Measurements from ENCODE around the gene DPP6. TPM values are rescaled to one million over a fixed set of nuclear protein-coding genes. Genes with fewer than 3 reads are reported as not detected.

DPP6 gene
- total RNA-seq, 4 donors from 2014 or later = 1.5 to 2.9 TPM; not detected in 2

DNA sequence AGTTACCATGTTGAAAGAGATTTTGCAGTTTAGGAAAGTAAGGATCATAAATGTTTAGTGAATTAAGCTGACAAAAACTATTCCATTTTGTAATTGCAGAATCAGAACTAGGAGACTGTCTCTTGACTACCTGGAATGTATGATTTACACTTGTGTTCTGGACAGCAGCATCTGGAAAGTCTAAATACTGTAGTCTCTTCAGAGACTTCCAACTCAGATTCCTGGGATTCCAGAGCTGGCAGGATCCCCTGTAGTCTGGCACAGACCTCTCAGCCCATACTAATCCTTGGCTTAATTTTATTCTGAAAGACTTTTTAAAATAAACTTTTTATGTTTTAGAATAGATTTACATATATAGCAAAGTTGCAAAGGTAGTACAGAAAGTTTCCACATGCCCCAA is 452.7 kb downstream of the DPP6 start:
- Histone ChIP-seq H3K4me3 (no peak overlapping the region), H3K36me3 (no peaks in the 10 kb centered on the region), H3K9me3 (peaks cover 0 to 5% (median 0%) of the 10 kb centered on the region in 4 donors), H3K27me3 (no peaks in the 10 kb centered on the region), H3K27ac (no peak overlapping the region), H3K4me1 (no peaks in the 10 kb centered on the region)
- TF ChIP-seq, protein P1, sequence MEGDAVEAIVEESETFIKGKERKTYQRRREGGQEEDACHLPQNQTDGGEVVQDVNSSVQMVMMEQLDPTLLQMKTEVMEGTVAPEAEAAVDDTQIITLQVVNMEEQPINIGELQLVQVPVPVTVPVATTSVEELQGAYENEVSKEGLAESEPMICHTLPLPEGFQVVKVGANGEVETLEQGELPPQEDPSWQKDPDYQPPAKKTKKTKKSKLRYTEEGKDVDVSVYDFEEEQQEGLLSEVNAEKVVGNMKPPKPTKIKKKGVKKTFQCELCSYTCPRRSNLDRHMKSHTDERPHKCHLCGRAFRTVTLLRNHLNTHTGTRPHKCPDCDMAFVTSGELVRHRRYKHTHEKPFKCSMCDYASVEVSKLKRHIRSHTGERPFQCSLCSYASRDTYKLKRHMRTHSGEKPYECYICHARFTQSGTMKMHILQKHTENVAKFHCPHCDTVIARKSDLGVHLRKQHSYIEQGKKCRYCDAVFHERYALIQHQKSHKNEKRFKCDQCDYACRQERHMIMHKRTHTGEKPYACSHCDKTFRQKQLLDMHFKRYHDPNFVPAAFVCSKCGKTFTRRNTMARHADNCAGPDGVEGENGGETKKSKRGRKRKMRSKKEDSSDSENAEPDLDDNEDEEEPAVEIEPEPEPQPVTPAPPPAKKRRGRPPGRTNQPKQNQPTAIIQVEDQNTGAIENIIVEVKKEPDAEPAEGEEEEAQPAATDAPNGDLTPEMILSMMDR (IDR thresholded peaks at IDR 0.05) = no peak
- no peak for TF ChIP-seq POLR2A (IDR thresholded peaks at IDR 0.05)
- no peak for DNase-seq

DNA sequence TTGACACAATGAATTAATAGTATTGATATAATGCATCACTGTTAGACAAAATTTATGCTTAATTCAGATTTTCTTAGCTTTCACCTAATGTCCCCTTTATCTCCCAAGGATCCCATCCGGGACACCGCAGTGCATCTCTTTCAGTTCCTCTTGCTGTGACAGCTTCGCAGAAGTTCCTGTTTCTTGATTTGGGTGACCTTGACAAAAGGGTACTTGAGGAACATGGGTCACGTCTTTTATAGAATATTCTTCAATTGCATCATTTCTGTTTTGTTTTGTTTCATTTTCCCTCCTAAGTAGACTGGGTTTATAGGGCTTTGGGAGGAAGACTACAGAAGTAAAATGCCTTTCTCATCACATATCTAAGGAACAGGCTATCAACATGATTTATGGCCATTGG is 453.2 kb downstream of the DPP6 start:
- DNase-seq = no peak
- H3K27ac ChIP-seq = no peak overlapping the region
- peaks cover 0 to 5% (median 0%) of the 10 kb centered on the region in 4 donors for H3K9me3 ChIP-seq
- H3K36me3 ChIP-seq = no peaks in the 10 kb centered on the region
- TF ChIP-seq, protein P1 (IDR thresholded peaks at IDR 0.05) = no peak
- TF ChIP-seq POLR2A (IDR thresholded peaks at IDR 0.05) = no peak
- no peak overlapping the region for H3K4me3 ChIP-seq
- no peaks in the 10 kb centered on the region for H3K27me3 ChIP-seq
- no peaks in the 10 kb centered on the region for H3K4me1 ChIP-seq

DNA sequence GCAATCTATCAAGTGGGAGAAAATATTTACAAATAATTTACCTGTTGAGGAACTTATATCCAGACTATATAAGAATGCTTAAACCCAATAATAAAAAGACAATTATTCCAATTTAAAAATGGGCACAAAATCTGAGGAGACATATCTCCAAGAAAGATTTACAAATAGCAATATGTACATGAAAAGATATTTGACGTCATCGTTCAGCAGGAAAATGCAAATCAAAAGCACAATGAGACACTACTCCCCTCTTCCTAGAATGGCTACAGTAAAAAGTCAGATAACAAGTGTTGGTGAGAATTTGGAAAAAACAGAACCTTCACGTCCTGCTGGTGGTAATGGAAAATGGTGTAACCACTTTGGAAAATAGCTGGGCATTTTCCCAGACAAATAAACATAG is 457.0 kb downstream of the DPP6 start:
- Histone ChIP-seq H3K36me3 (no peaks in the 10 kb centered on the region), H3K27me3 (no peaks in the 10 kb centered on the region), H3K9me3 (no peaks in the 10 kb centered on the region), H3K4me3 (no peak overlapping the region), H3K27ac (no peak overlapping the region), H3K4me1 (no peaks in the 10 kb centered on the region)
- DNase-seq = no peak
- no peak for TF ChIP-seq POLR2A (IDR thresholded peaks at IDR 0.05)
- TF ChIP-seq, protein P1 (IDR thresholded peaks at IDR 0.05) = no peak

DNA sequence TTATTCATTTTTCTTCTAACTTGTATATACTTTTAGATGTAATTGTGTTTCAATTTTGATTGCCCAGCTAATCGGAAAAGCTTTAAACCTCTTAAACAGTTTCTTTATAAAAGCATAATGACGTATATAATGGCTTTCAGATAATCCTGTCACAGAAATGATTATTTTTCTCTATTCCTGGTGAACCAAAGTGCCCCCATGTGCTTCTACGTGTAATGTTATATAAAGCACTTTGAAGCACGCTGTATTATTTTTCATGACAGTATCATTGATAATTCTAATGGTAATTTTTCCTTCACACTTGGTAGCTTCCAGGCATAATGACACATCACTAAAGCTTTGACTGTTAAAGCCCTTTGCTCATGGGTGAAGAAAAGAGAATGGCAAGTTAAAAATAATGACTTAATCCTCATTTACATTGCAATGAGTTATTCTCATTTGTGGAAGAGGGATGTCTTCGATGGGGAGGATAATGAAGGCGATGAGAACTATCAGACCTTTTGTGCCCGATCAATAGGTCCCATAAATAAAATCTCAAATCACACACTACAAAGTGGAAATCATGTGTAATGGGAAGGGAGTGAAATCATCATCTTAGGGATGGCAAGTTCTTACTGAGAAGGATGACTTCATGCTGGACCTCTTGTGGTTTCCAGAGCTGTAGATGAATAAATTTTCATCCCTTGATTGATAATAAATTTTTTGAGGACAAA is 460.1 kb downstream of the DPP6 start:
- TF ChIP-seq, protein P1 (IDR thresholded peaks at IDR 0.05) = no peak
- TF ChIP-seq POLR2A (IDR thresholded peaks at IDR 0.05) = no peak
- Histone ChIP-seq H3K36me3 (no peaks in the 10 kb centered on the region), H3K27ac (no peak overlapping the region), H3K4me3 (no peak overlapping the region), H3K4me1 (no peaks in the 10 kb centered on the region), H3K9me3 (no peaks in the 10 kb centered on the region), H3K27me3 (no peaks in the 10 kb centered on the region)
- DNase-seq = no peak

DNA sequence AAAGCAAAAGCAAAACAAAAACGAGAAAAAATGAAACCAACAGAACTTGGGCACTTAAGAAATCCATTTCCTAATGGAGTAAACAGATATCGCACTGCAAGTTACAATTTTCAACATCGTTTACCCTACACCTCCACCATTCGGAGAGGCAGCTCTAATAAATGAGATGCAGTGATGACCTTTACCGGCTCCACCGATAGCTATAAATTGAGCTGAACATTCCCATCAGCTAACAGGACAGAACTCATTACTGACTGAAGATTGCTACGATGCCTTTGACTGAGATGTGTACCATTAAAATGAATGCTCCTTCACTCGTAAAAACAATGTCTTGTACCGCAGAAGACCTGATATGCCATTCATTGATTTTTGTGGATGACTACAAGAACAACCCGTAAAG is 465.6 kb downstream of the DPP6 start:
- no peak for DNase-seq
- no peaks in the 10 kb centered on the region for H3K9me3 ChIP-seq
- H3K27ac ChIP-seq = no peak overlapping the region
- no peaks in the 10 kb centered on the region for H3K4me1 ChIP-seq
- H3K27me3 ChIP-seq = no peaks in the 10 kb centered on the region
- no peak for TF ChIP-seq POLR2A (IDR thresholded peaks at IDR 0.05)
- TF ChIP-seq, protein P1 (IDR thresholded peaks at IDR 0.05) = no peak
- H3K4me3 ChIP-seq = no peak overlapping the region
- no peaks in the 10 kb centered on the region for H3K36me3 ChIP-seq

All from Peyer's patch (tissue), 4 donors.